HepG2 (cell line): ENCODE results near the gene CWF19L2. TPM values are rescaled to one million over a fixed set of nuclear protein-coding genes. Genes with fewer than 3 reads are reported as not detected.

ENCODE experiments used
- ATAC-seq: fragments of 200-7000 bp; cut with Tn5 transposase; 3 replicates; pipeline ENCODE4 v1.9.1; 2020; ENCODE audit warnings: mild to moderate bottlenecking, moderate library complexity
- BruUV-seq: library from RNA; stranded (reverse); fragments of 400-500 nt; replicated peaks from 2 replicates; lab custom pipeline; 2021; lab: Mats Ljungman, UMichigan
- CTCF ChIA-PET: fragments of 300-600 bp; formaldehyde crosslinking; extraction: SDS; loops from one replicate; lab custom pipeline; 2021; ENCODE audit warnings: low total read pairs, inconsistent platforms, low intra/inter-chr PET ratio; lab: Yijun Ruan, JAX
- POLR2A ChIA-PET: fragments of 350-600 bp; sonication (Branson Sonifier 250); formaldehyde crosslinking; loops from one replicate; lab custom pipeline; 2020; ENCODE audit warnings: antibody characterized with exemption, inconsistent platforms; lab: Yijun Ruan, JAX
- DNase-seq: peaks from one replicate; pipeline ENCODE4 v3.0.0-alpha.2; 2015; ENCODE audit warnings: low spot score
- FAIRE-seq: peaks from 3 replicates; lab custom pipeline; 2011; peaks lifted over from hg19 to GRCh38; lab: Jason Lieb, UNC
- H2AFZ ChIP-seq: one replicate; pipeline ENCODE4 v1.6.1; 2011; ENCODE audit warnings: low read length, inconsistent platforms
- H3K27ac ChIP-seq: fragments of 300-600 bp; 3 replicates; pipeline ENCODE4 v1.8.0; 2011; ENCODE audit warnings: mixed run types, mild to moderate bottlenecking, mixed read lengths, low read length, inconsistent platforms; ENCODE audit not compliant: insufficient read depth; ENCODE audit errors: extremely low read length
- H3K27me3 ChIP-seq, 2 experiments: fragments of 200-600 bp in 1 of 2; 2 replicates in 1 of 2; 3 replicates in 1 of 2; pipeline versions ENCODE4 v1.6.0 to v1.8.0; 2011; ENCODE audit warnings: low read length in 2 of 2, mild to moderate bottlenecking in 2 of 2, moderate library complexity in 2 of 2, inconsistent platforms in 1 of 2; ENCODE audit not compliant: insufficient read depth in 2 of 2, control insufficient read depth in 1 of 2
- H3K36me3 ChIP-seq, 2 experiments: fragments of 200-600 bp in 1 of 2; replicated peaks in 1 of 2; 2 replicates in 1 of 2; 3 replicates in 1 of 2; pipeline versions ENCODE4 v1.5.1 to v1.8.0; 2011; ENCODE audit warnings: low read length in 2 of 2, inconsistent platforms in 1 of 2; ENCODE audit not compliant: insufficient read depth in 2 of 2, control insufficient read depth in 1 of 2
- H3K4me1 ChIP-seq: 2 replicates; pipeline ENCODE4 v1.5.1; 2012; ENCODE audit warnings: low read length, inconsistent platforms; ENCODE audit not compliant: insufficient read depth
- H3K4me2 ChIP-seq: 2 replicates; pipeline ENCODE4 v1.6.0; 2011; ENCODE audit warnings: low read depth, low read length, inconsistent platforms
- H3K4me3 ChIP-seq, 3 experiments: fragments of 200-600 bp in 1 of 3; sonication (generic), shearing (Covaris generic) in 1 of 3; replicated peaks in 1 of 3; 2 replicates each; pipeline ENCODE4 v1.5.1; 2011 to 2016; ENCODE audit warnings: low read length in 3 of 3, inconsistent platforms in 2 of 3, low read depth in 2 of 3, mild to moderate bottlenecking in 2 of 3, control low read depth in 1 of 3, mixed read lengths in 1 of 3; ENCODE audit not compliant: insufficient read depth in 1 of 3
- H3K79me2 ChIP-seq: one replicate; pipeline ENCODE4 v1.6.1; 2011; ENCODE audit warnings: low read length, inconsistent platforms; ENCODE audit not compliant: insufficient read depth
- H3K9ac ChIP-seq: 2 replicates; pipeline ENCODE4 v1.6.0; 2011; ENCODE audit warnings: mild to moderate bottlenecking, low read depth, low read length, inconsistent platforms; ENCODE audit not compliant: insufficient read depth
- H3K9me3 ChIP-seq: 2 replicates; pipeline ENCODE4 v1.5.1; 2012; ENCODE audit warnings: mild to moderate bottlenecking, low read length
- H4K20me1 ChIP-seq: 2 replicates; pipeline ENCODE4 v1.6.0; 2011; ENCODE audit warnings: inconsistent platforms, mild to moderate bottlenecking, low read length, moderate library complexity; ENCODE audit not compliant: insufficient read depth
- CCAR2 ChIP-seq: fragments of 200-400 bp; formaldehyde crosslinking; optimal IDR thresholded peaks from 2 replicates; pipeline ENCODE3; 2018; ENCODE audit warnings: low read depth, mild to moderate bottlenecking, low read length, moderate library complexity
- POLR2AphosphoS5 ChIP-seq: IDR thresholded peaks from 2 replicates; pipeline ENCODE4 v1.6.1; 2012; ENCODE audit warnings: low read depth, low read length
- ZNF329 ChIP-seq: sonication (generic); formaldehyde crosslinking; IDR thresholded peaks from 2 replicates; pipeline ENCODE4 v1.9.0; 2021; ENCODE audit warnings: low read depth, mild to moderate bottlenecking, missing genetic modification reagents
- WGBS: methylation state at CpG from one replicate; pipeline ENCODE4 v1.1.6; 2017; ENCODE audit warnings: low lambda C conversion rate; 5-methylcytosine and 5-hydroxymethylcytosine counted together
- in situ Hi-C: cut with HindIII; loops from 2 replicates; pipeline ENCODE4 v1.10.0; 2017; ENCODE audit warnings: low pct_unique_long_range_greater_than_20kb; ENCODE audit not compliant: extremely low pct_ligation_motif_present
- intact Hi-C: fragments of 100-400 bp; cut with micrococcal nuclease; formaldehyde crosslinking; loops from one replicate; pipeline ENCODE4 v1.10.0; 2022; ENCODE audit not compliant: unreplicated experiment
- polyA plus RNA-seq, 8 experiments: library from polyadenylated mRNA; depleted of rRNA in 3 of 8; stranded (reverse) in 7 of 8; unstranded in 1 of 8; fragments of >200 nt; fragmentation: Illumina TruSeq in 4 of 8; extraction: Trizol in 4 of 8; gene quantifications; 2 replicates each; pipeline versions ENCODE4 v1.2.1 to v1.2.3, GENCODE V29; 2011 to 2016; ENCODE audit warnings: low read depth in 4 of 8, missing spikeins in 1 of 8, mixed read lengths in 1 of 8; ENCODE audit not compliant: insufficient read depth in 1 of 8
- total RNA-seq, 5 experiments: library from RNA; depleted of rRNA; stranded (reverse); fragments of >200 nt; fragmentation: Illumina TruSeq; extraction: Trizol; gene quantifications; 2 replicates each; pipeline ENCODE4 v1.2.3, GENCODE V29; 2016; ENCODE audit warnings: low read depth in 1 of 5
- TF ChIP-seq, protein P1 (sequence below): sonication (generic); formaldehyde crosslinking; IDR thresholded peaks from 2 replicates; pipeline ENCODE4 v1.4.0; 2020; ENCODE audit warnings: mild to moderate bottlenecking, missing genetic modification reagents
- TF ChIP-seq, protein P2 (sequence below): sonication (generic); formaldehyde crosslinking; IDR thresholded peaks from 2 replicates; pipeline ENCODE4 v1.4.0; 2020; ENCODE audit warnings: mild to moderate bottlenecking, missing genetic modification reagents

The CWF19L2 gene
- total and polyA plus RNA-seq, 2 of the 13 experiments (the other 11 are each of a cell fraction or from before 2014, with no cell fraction given), result 2.2 to 18.6 TPM

DNA sequence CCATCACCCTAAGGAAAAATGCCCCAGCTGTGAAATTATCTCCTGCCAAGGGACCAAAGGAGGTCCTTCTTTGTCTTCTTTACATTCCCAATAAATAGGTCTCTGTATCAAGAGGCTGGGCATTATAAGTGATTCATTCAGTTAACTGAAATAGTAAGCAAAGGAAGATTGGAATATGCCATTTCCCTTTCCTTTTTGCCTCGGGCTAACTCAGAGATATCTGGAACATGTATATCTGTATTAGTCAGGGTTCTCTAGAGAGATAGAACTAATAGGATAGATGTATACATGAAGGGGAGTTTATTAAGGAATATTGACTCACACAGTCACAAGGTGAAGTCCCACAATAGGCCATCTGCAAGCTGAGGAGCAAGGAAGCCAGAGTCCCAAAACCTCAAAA is 15.3 kb upstream of the CWF19L2 start:
- Histone ChIP-seq H3K79me2 (no peaks in the 10 kb centered on the region), H3K4me1 (no peaks in the 10 kb centered on the region), H3K4me3 (no peak overlapping the region), H3K4me2 (no peak overlapping the region), H3K27me3 (no peaks in the 10 kb centered on the region), H3K9ac (no peak overlapping the region), H3K36me3 (no peaks in the 10 kb centered on the region), H3K27ac (no peak overlapping the region), H2AFZ (no peak overlapping the region), H4K20me1 (no peaks in the 10 kb centered on the region), H3K9me3 (no peaks in the 10 kb centered on the region)
- TF ChIP-seq POLR2AphosphoS5, result no peak
- TF ChIP-seq, protein P1, sequence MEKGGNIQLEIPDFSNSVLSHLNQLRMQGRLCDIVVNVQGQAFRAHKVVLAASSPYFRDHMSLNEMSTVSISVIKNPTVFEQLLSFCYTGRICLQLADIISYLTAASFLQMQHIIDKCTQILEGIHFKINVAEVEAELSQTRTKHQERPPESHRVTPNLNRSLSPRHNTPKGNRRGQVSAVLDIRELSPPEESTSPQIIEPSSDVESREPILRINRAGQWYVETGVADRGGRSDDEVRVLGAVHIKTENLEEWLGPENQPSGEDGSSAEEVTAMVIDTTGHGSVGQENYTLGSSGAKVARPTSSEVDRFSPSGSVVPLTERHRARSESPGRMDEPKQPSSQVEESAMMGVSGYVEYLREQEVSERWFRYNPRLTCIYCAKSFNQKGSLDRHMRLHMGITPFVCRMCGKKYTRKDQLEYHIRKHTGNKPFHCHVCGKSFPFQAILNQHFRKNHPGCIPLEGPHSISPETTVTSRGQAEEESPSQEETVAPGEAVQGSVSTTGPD (CRISPR knock-in tag), result no peak
- TF ChIP-seq ZNF329 (CRISPR knock-in tag), result no peak
- in situ Hi-C loops, result no loop called here
- 0% methylated on average over 1 of the region's 1 CpG for WGBS
- DNase-seq (no peak), ATAC-seq (no peak), FAIRE-seq (no peak)
- no TSS peak for BruUV-seq
- intact Hi-C loops, result no loop called here
- ChIA-PET CTCF (no interaction called here), POLR2A (no interaction called here)

DNA sequence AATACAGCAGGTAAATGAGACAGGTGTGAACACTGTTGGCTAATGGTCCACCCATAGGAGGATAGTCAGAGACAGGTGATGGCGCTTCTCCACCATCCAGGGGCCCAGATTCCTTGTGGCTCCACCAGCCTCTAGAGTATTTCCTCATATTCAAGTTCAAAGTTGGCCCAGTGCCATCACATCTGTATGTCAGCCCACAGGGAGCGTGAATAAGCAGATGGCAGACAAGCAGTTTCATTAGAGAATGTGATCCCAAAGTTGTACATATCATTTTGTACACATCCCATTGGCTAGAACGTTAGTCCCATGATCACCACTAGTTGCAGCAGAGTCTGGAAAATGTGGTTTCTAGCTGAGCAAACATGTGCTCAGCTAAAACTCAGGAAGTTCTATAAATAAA is 11.0 kb upstream of the CWF19L2 start:
- DNase-seq (no peak), FAIRE-seq (no peak), ATAC-seq (no peak)
- H3K4me3 ChIP-seq, result no peak overlapping the region
- no TSS peak for BruUV-seq
- intact Hi-C loops (no loop called here), in situ Hi-C loops (no loop called here)
- H3K4me1 ChIP-seq, result no peaks in the 10 kb centered on the region
- H3K4me2 ChIP-seq, result no peak overlapping the region
- CTCF ChIA-PET, result no interaction called here
- no peak overlapping the region for H2AFZ ChIP-seq
- TF ChIP-seq, protein P2, sequence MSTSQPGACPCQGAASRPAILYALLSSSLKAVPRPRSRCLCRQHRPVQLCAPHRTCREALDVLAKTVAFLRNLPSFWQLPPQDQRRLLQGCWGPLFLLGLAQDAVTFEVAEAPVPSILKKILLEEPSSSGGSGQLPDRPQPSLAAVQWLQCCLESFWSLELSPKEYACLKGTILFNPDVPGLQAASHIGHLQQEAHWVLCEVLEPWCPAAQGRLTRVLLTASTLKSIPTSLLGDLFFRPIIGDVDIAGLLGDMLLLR (CRISPR knock-in tag), result no peak
- TF ChIP-seq CCAR2, result no peak
- H3K9me3 ChIP-seq, result no peaks in the 10 kb centered on the region
- no peaks in the 10 kb centered on the region for H3K79me2 ChIP-seq
- no peaks in the 10 kb centered on the region for H3K36me3 ChIP-seq
- H4K20me1 ChIP-seq, result no peaks in the 10 kb centered on the region
- no peaks in the 10 kb centered on the region; a peak in 1 of 5 replicates for H3K27me3 ChIP-seq
- no peak overlapping the region for H3K27ac ChIP-seq
- POLR2A ChIA-PET, result interaction anchor here (0.8 kb wide), 1 partner anchor 11 kb away, joined by 3 read pairs; the partner anchor contains the start of gene CWF19L2
- 21% methylated on average over 3 of the region's 3 CpGs for WGBS
- no peak overlapping the region for H3K9ac ChIP-seq
